Hematopoietic multipotent progenitor cell treated with erythropoietin and hydrocortisone succinate and interleukin-3 and kit ligand, for 4 days (in vitro differentiated cells): ENCODE measurements around the gene TTLL11.

Source experiments
- DNase-seq: peaks from one replicate; pipeline ENCODE4 v3.0.0-alpha.2; 2015

TTLL11 gene

DNA sequence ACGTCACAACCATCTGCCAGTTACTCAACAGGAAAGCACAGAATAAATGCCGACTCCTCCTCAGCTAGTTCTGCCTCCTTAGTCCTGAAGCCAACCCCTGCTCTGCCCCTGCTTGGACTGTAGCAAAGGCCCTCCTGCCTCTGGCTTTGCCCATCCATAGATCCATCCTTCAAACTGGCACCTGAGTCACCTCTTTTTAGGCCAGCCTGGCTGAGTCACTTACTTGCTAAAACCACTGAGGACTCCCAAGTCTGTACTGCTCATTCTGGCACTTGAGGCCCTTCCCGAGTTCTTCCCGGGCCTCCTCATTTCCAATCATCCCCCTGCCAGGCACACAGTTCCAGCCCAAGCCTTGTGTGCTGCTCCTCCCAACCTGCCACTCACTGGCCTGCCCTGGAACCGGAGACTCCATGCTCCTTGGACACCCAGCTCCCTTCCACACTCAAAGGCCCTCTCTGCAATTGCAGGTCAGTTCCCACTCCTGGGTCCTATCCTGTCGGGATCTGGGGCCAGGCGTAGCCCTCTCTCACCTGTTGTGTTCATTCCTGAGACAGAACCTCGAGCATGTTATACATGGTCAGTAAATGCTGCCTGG is 221.6 kb downstream of the TTLL11 start:
- no peak for DNase-seq

DNA sequence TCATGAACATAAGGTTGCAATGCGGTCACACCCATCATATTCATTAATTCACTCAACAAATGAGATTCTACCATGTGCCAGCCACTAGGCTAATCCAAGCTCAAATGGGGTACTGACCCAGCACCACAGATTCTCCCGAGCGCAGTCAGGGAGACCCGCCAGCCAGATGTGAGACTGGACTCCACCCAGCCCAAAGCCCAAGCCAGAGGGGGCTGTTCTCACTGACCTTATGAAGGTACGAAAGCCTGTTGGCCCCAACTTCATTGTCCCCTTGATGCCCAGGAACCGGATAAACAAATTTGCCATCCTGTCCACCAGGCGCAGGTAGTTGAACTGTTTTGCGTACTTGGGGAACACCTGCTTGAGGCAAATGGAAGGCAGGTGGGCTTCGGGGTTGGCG is 222.8 kb downstream of the TTLL11 start:
- no peak for DNase-seq

DNA sequence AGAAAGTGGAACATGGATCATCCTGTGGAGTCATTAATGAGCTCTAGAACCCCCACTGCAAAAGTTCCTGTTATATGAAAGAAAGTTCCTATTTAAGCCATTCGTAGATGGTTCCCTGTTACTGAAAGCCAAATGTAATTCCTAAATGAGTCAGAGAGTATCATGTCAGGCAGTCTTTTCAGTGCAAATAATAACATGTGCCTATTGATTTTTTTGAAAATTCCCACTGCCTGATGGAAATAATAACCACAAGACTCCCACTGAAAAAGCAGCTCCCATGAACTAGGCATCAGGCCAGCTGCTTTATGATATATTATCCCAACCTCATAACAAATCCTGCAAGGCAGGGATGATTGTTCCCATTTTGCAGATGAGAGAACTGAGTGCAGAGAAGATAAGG is 224.5 kb downstream of the TTLL11 start:
- no peak for DNase-seq

DNA sequence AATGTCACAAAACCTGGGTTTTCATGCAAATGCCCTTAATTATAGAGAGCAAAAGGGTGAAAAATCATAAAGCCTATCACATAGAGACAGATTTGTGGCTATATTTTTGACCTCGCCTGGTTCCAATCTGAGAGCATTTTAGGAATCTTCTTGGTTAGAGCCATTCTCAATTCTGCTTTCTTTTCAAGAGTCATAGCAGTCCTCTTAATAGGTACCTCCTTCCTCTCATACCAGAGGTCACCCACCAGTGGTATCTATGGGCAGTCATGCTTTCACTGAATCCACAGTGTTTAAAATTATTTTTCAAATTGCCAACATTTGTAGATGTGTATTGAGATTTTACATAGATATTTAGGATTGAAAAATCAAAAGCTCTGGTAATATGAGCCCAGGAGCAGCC is 226.2 kb downstream of the TTLL11 start:
- DNase-seq = no peak

DNA sequence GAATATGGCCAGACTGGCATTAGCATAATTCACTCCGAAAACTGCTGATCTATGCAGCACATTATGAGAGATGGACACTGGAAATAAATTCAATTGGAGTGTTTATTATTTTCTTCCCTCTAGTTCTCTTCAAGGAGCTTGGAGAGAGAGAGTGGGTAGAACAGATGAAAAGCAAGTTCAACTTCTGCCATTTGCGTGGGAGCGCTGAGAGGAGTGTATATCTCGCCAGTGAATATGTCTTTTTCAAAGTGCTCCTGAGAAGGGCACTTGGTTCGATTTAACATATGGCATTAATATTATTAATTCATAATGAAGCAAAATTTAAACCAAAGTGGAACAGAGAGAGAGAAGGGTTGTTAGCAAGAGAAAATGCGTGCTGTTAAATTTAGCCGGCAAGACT is 227.2 kb downstream of the TTLL11 start:
- DNase-seq = no peak

DNA sequence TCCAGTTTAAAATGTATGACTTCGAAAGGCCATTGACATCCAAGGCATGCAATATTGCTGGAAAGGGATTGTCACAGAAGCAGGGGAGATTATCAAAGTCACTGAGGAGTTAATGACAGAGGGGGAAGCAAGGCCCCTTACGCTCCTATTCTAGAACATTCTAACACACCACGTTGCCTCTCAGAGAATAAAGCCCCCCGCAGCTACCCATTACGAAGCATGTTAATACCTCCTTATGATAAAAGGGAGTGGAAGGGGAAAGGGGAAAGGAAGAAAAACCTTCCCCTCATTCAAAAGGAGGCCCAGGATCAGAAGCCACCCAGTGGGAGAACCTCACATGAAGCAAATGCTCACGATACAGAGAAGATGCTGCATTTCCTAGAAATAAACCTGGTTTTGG is 228.0 kb downstream of the TTLL11 start:
- no peak for DNase-seq

DNA sequence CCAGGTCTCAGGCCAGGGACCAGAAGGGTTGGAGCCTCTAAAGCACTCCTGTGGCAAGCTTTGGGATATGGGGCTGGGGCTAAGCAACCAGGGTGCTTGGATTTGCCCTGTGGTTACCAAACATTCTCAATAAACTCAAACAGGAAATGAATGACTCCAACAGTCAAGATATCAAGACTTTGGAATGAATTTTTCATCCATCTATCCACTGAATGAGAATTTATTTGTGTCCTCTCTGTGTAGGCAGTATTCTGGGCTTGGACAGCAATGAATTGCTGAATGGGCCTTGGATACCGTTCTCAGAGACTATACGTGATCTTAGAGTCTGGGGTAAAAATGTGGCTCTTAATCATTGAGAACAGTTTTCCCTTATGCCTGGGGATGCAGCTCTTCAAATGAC is 229.2 kb downstream of the TTLL11 start:
- DNase-seq = no peak

DNA sequence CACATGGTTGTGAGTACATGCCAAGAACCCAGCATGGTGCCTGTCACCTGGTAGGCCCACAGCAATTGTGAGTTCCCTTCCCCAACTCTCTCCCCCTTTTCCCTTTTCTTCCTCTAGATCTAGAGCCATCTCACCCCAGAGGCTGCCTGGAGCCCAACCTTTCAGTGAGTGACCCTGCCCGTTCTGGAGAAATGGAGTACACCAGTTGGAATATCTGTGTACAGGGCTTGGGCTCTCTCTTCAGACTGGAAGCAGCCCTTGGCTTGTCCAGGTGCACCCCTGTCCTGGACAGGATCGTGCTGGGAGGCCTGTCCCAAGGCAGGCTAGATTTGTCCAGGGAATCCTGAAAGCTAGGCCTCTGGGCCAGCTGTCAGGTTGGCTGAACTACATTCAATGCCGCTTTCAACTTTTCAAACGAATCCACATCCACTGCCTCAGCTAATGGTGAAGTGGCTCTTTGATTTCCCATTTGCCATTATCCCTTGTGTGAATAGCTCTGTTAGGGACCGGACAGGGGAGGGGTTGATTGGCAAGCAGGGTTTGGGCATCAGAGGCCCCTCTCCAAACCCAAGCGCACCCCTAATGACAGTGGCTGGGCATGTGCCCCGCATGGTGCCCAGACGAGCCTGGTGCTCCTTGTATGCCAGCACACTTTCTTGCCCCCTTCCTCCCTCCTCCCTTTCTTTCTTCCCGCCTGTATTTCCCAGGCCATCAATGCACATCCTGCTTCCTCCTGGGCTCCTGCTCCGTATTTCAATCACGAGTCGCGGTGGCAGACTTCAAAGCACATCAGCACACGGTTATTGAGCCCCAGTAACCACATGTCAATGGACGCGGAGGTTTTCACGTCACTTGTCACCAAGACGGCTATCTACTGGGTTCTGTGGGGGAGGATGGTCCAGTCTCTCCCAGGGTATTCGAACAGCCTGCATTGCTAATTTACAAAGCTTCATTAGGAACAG is 230.5 kb downstream of the TTLL11 start:
- DNase-seq = no peak

DNA sequence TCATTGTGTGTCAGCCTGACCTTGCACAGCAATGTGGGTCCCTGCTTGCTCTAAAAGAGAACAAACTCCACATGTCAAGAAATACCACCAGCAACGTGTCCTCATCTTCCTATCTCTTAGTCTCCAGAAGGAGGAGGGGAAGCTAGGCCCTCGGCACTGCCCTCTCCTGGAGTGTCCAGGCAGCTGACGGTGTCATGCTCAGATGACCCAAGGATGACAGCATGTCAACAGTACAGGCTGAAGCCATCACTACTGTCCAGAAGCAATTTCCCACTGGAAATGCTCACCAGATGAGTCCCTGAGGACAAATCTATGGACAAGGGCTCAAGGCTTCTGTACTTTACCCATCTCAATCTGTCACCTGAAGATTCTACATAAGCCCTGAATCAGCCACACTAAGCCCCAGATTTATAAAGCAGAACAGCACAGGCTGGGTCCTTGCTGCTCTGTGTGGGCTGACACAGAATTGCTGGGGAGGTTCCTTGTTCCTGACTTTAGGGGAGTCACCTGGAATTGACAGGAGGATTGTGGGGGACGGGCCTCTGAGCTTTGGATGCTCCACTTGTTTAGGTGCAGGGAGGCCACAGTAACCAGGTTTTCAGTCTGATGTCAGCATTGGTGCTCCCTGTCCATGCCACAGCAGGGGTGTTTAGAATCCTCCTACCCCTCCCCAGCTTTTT is 231.5 kb downstream of the TTLL11 start:
- peak; percentile 75 for DNase-seq

DNA sequence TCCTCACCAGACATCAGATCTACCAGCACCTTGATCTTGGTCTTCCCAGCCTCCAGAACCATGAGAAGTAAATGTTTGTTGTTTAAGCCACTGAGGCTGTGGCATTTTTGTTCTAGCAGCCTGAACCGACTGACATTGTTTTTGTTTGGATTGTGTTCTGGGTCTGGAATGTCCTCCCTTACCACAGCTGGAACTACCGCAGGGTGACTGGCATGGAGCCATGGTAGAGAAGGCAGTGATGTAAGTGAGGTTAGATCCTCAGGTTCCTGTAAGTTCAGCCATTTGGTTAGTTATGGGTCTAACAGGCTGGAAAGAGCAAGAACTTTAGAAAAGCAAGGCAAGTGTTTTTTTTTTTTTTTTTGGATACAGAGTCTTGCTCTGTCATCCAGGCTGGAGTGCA is 232.4 kb downstream of the TTLL11 start:
- DNase-seq = no peak

DNA sequence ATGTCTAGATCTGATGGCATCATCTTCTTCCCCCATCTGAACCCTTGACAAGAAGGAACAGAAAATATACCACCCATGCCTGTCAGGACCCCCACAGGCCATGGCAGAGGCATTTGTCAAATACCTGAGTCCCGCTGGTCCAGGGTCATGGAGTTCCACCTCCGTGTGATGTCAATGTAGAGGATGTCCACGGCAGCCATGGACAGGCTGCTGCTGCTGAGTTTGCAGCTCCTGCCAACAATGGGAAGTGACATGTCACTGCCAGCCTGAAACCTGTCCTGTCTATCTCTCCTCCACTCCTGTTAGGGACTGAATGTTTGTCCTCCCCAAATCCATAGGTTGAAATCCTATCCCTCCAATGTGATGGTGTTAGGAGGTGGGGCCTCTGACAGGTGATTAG is 232.9 kb downstream of the TTLL11 start:
- no peak for DNase-seq

DNA sequence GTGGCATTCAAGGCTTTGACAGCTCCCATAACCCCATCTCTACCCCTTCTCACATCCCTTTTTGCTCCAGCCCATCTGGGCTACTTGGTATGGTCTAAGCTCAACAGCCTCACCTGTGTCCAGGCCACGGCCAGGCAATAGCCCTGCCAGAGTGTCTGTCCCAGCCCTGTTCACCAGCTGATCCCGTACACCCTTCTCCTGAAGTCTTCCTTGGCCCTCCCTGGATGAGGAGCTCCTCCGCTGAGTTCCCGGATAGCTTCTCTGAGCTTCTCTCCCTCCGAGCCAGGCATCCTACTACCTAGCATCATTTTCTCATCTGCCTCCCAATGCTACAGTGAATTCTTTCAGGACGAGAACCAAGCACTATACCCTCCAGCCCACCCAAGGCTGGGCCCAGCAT is 233.5 kb downstream of the TTLL11 start:
- DNase-seq = no peak

DNA sequence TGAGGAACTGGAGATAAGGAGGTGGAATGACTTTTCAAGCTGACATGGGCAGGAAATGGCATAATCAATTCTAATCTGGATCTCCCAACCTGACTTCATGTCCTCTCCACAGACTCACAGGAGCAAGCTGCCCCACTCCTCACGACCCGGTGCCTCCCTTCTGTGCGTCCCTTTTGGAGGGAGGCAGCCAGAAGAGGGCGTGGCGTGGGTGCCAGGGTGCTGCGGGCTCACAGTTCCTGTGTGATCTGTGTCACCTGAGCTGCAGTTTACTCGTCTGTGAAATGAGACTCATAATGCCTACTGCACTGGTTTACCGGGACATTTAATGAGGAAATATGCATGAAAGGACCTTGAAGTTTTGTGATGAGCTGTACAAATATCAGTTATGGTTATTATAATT is 234.3 kb downstream of the TTLL11 start:
- no peak for DNase-seq

DNA sequence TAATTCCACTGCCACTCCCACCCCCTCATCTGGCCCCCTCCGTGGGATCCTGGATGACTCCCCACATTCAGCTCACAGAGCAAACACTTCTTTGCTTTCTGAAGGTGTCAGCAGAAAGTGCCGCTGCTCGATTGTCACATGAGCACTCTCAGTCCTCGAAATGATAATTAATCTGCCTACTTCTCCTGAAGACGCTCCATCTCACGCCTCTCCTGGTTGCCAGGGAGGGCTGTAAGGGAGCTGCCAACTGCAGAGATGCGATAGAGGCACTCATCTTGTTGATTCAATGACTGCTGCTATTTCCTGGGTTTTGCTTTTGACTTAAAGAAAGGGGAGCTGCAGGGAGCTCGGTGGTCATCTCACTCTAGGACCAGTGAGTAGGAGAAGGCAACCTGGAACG is 235.2 kb downstream of the TTLL11 start:
- no peak for DNase-seq

DNA sequence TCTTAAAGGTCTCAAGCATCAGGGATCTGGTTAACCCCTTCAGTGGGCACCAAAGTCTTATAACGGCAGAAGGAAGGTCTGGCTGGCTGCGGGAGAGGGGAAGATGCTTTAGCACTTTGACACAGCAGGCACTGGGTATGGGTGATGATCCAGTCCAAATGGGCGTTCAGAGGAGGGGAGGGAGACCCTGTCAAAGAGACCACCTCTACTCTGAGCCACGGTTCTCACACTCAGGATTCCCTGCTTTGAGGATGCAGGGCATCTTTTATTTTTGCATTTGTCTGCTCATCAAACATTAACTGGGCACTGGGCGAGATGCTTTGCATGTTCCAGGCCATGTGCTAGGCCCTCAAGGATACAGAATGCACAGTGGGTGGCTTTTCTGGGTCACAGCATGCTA is 237.6 kb downstream of the TTLL11 start:
- DNase-seq = no peak

DNA sequence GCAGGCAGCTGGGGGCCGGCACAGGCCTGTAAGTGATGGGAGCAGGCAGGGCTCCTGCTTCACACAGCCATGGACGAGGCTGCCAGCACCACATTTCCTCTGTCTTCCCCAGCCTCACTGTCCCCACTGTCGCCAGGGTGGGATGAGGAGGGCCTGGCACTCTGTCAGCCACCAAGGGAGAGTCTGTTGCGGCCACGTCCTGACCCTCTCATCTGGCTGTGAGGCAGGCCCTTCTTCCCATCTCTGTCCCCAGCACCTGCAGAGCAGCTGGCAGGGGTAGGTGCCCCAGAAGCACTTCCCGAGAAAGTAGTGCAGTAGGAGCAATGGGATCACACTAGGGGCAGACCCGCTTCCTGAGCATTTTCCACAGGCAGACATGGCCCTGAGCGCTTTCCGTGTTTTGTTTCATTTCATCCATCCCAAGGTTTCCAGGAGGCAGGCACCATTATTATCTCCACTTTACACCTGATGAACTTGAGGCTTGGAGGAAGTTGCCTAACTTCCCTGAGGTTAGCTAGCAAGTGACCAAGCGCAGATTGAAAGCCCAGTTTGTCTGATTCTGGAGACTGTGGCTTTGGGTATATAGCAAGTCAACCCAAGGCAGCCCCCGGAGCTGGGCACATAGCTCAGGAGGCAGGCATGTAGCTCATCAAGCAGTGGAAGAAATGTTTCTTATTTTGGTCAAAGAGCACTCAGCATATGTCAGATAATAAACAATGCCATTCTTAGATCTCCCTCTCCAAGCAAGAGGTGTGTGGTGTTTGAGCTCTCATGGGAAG is 239.3 kb downstream of the TTLL11 start:
- peak; percentile 15 for DNase-seq

DNA sequence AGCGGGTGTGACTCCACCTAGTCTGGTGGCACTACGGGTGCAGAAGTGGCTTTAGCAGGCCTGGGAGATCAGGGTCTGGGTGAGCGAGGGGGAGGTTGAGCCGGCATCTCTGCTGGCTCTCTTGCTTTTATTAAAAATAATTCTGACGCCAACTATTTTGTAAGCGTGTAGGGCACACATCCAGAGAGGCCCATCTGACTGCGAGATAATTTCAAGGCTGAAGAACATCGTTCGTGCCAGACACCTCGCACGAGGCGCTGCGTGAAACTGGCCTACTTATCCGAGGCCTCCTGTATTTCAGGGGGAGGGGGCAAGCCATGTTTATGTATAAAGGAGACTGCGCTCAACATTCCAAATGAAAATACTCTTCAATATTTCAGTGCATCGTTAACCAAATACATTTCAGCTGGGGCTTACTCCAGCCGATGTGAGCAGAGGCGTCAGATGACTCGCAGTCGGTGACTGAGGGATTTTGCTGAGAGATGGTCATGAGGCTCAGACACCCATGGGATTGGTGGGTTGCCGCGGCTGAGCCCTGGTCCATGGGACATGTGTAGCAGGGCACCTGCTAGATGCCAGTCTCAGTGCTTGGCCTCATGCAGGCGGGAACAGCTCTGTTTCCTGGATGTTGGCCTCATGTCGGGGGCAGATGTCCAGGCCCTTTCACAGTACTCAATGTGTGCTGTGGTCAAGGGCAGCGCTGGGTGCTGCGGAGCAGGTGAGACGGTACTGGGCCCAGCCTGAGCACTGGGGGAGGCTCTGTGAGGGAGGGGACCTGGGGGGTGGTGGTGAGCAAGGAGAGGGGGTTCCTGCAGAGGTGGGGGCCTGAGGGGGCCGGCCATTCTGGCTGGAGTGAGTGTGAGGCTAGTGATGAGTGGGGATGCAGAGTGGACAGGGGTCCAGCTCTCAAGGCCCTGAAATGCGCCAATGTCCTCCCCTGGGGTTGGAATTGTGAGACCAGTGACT is 240.2 kb downstream of the TTLL11 start:
- DNase-seq = no peak

DNA sequence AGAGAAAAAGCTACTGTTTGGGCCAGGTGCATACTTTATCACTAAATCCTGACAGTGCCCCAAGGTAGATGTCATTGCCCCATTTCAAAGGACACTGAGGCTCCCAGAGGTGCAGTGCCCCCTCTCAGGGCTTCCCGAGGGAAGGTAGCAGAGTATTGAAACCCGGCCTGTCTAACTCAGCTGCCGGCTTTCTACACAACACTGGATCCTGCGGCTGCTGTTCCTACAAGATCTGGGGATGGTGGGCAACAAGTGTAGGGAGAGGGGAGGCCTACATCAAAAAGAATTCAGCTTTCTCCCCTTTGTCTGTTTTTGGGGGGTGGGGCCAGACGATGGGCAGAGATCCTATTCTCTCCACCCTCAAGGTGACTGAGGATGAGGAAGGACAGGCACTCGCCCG is 240.9 kb downstream of the TTLL11 start:
- DNase-seq = no peak

DNA sequence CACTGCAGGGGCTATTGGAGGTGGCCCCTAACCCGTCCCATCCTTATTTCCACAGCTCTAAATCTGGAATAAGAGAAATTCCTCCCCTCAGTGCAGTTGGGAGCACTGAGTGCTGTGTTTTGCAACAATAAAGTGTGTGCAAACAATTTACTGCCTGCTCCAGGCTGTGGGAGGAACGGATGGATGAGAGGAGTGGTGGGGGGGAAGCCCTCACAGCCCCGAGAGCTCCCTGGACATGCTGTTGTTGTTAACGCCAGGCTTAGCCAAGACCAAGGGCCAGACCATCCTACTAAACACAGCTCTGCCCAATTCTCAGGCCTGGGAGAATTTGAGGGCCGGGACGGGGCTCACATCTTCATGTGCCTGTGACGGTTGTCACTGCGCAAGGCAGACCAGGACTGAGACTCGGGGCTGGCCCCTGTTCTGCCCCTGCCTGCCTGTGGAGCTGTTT is 241.4 kb downstream of the TTLL11 start:
- DNase-seq = no peak

DNA sequence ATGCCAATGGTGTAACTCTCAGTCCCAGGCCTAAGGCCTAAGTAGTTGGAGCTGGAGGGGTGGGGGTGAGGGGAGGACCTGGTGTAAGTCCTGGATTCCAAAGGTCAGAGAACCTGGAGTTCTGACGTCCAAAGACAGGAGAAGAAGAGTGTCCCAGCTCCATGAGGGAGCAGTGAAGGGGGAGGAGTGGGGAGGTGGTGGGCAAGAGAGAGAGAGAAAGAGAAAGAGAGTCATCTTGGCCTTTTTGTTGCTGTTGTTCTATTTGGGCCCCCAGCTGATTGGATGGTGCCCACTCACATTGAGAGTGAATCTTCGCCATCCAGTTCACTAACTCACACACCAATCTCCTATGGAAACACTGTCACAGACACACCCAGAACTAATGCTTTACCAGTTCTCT is 242.7 kb downstream of the TTLL11 start:
- no peak for DNase-seq

DNA sequence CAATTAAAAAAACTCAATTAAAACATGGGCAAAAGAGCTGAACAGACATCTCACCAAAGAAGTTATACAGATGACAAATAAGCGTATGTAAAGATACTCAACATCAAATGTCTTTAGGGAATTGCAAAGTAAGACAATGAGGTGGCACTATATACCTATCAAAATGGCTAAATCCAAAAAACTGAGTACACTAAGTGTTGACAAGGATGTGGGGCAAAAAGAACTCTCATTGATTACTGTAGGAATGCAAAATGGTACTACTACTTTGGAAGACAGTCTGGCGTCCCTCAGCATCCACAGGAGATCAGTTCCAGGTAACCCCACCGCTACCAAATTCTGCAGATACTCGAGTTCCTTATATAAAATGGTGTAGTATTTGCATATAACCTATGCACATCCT is 243.6 kb downstream of the TTLL11 start:
- DNase-seq = no peak

DNA sequence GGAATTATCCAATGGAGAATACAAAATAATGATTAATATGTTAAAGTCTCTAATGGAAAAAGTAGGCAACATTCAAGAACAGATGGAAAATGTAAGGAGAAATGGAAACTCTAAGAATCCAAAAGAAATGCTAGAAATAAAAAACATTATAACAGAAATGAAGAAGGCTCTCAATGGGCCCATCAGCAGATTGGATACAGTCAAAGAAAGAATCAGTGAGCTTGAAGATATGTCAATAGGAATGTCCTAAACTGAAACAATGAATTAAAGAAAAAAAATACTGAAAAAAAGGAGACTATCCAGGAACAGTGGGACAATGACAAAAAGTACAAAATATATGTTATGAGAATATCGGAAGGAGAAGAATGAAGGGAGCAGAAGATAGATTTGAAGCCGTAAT is 248.5 kb downstream of the TTLL11 start:
- no peak for DNase-seq
